ENCODE measurements around the gene CLEC2A. TPM values are rescaled to one million over a fixed set of nuclear protein-coding genes. Genes with fewer than 3 reads are reported as not detected.

CLEC2A gene
- total RNA-seq, 1 donor from 2014 or later = 0.62 TPM

- no peak for DNase-seq (ENCODE audit: low spot score)
- H3K4me3 Mint-ChIP-seq (ENCODE audit: unreplicated experiment) = no peak overlapping the region
- H3K36me3 Mint-ChIP-seq (ENCODE audit: low read depth) = no peaks in the 10 kb centered on the region
- TF ChIP-seq CTCF (IDR thresholded peaks at IDR 0.05) = no peak
- no peak overlapping the region for H3K27ac Mint-ChIP-seq (ENCODE audit: unreplicated experiment)
- H3K4me1 Mint-ChIP-seq (ENCODE audit: low read depth) = no peaks in the 10 kb centered on the region
- H3K27me3 Mint-ChIP-seq (ENCODE audit: low read depth) = peaks cover 3% of the 10 kb centered on the region
- no peaks in the 10 kb centered on the region for H3K9me3 Mint-ChIP-seq (ENCODE audit: low read depth)
Measured at GRCh38 chr12:9947674-9948073, 15.5 kb upstream of the CLEC2A start.

GRCh38 chr12:9944391-9944790 is 12.2 kb upstream of the CLEC2A start:
- no peaks in the 10 kb centered on the region for H3K9me3 Mint-ChIP-seq (ENCODE audit: low read depth)
- DNase-seq (ENCODE audit: low spot score) = no peak
- H3K27me3 Mint-ChIP-seq (ENCODE audit: low read depth) = peaks cover 6% of the 10 kb centered on the region
- no peak for TF ChIP-seq CTCF (IDR thresholded peaks at IDR 0.05)
- H3K36me3 Mint-ChIP-seq (ENCODE audit: low read depth) = no peaks in the 10 kb centered on the region
- no peaks in the 10 kb centered on the region for H3K4me1 Mint-ChIP-seq (ENCODE audit: low read depth)
- no peak overlapping the region for H3K4me3 Mint-ChIP-seq (ENCODE audit: unreplicated experiment)
- H3K27ac Mint-ChIP-seq (ENCODE audit: unreplicated experiment) = no peak overlapping the region

- H3K27ac Mint-ChIP-seq (ENCODE audit: unreplicated experiment) = no peak overlapping the region
- TF ChIP-seq CTCF (IDR thresholded peaks at IDR 0.05) = no peak
- no peaks in the 10 kb centered on the region for H3K9me3 Mint-ChIP-seq (ENCODE audit: low read depth)
- peaks cover 6% of the 10 kb centered on the region for H3K27me3 Mint-ChIP-seq (ENCODE audit: low read depth)
- H3K36me3 Mint-ChIP-seq (ENCODE audit: low read depth) = no peaks in the 10 kb centered on the region
- H3K4me3 Mint-ChIP-seq (ENCODE audit: unreplicated experiment) = no peak overlapping the region
- no peak for DNase-seq (ENCODE audit: low spot score)
- H3K4me1 Mint-ChIP-seq (ENCODE audit: low read depth) = no peaks in the 10 kb centered on the region
Measured at GRCh38 chr12:9943240-9943639, 11.1 kb upstream of the CLEC2A start.

GRCh38 chr12:9941838-9942237 is 9.7 kb upstream of the CLEC2A start:
- H3K9me3 Mint-ChIP-seq (ENCODE audit: low read depth) = no peaks in the 10 kb centered on the region
- no peaks in the 10 kb centered on the region for H3K36me3 Mint-ChIP-seq (ENCODE audit: low read depth)
- H3K4me1 Mint-ChIP-seq (ENCODE audit: low read depth) = no peaks in the 10 kb centered on the region
- H3K4me3 Mint-ChIP-seq (ENCODE audit: unreplicated experiment) = no peak overlapping the region
- no peak for TF ChIP-seq CTCF (IDR thresholded peaks at IDR 0.05)
- no peak for DNase-seq (ENCODE audit: low spot score)
- H3K27ac Mint-ChIP-seq (ENCODE audit: unreplicated experiment) = no peak overlapping the region
- peaks cover 6% of the 10 kb centered on the region for H3K27me3 Mint-ChIP-seq (ENCODE audit: low read depth)

- H3K4me1 Mint-ChIP-seq (ENCODE audit: low read depth) = no peaks in the 10 kb centered on the region
- peak; percentile 60 for TF ChIP-seq CTCF (IDR thresholded peaks at IDR 0.05)
- no peak for DNase-seq (ENCODE audit: low spot score)
- H3K4me3 Mint-ChIP-seq (ENCODE audit: unreplicated experiment) = no peak overlapping the region
- H3K36me3 Mint-ChIP-seq (ENCODE audit: low read depth) = no peaks in the 10 kb centered on the region
- no peak overlapping the region for H3K27ac Mint-ChIP-seq (ENCODE audit: unreplicated experiment)
- peaks cover 6% of the 10 kb centered on the region for H3K27me3 Mint-ChIP-seq (ENCODE audit: low read depth)
- no peaks in the 10 kb centered on the region for H3K9me3 Mint-ChIP-seq (ENCODE audit: low read depth)
Measured at GRCh38 chr12:9940375-9940774, 8.2 kb upstream of the CLEC2A start.

All from chondrocyte (in vitro differentiated cells).